ENCODE results near the gene PHLDA1. TPM values are rescaled to one million over a fixed set of nuclear protein-coding genes. Genes with fewer than 3 reads are reported as not detected.

PHLDA1 gene
- total RNA-seq, 4 donors from 2014 or later: 4.2 to 8.4 (median 7.0) TPM

- Histone ChIP-seq H3K27ac (no peak overlapping the region), H3K27me3 (no peaks in the 10 kb centered on the region), H3K4me3 (no peak overlapping the region), H3K9me3 (no peaks in the 10 kb centered on the region), H3K36me3 (no peaks in the 10 kb centered on the region), H3K4me1 (no peaks in the 10 kb centered on the region)
- intact Hi-C loops (cut with DNase I; ENCODE audit: low total_unique reads) (no loop called here), in situ Hi-C loops (cut with MboI; ENCODE audit: low pct_ligation_motif_present in 1 of 4, low pct_unique_long_range_greater_than_20kb in 1 of 4, low sequenced_read_pairs in 3 of 4) (no loop called here)
- 89 to 100% methylated on average over 1 of the region's 1 CpG for WGBS, 2 donors (ENCODE audit: low coverage in 1 of 2)
- no peak for DNase-seq
- TF ChIP-seq POLR2A (IDR thresholded peaks at IDR 0.05) (no peak), CTCF (IDR thresholded peaks at IDR 0.05) (no peak), POLR2AphosphoS5 (IDR thresholded peaks at IDR 0.05) (no peak)
Measured at GRCh38 chr12:76002598-76003354, 28.8 kb downstream of the PHLDA1 start.

GRCh38 chr12:75998292-75999063 is 33.1 kb downstream of the PHLDA1 start:
- no peaks in the 10 kb centered on the region for H3K36me3 ChIP-seq
- H3K27me3 ChIP-seq: no peaks in the 10 kb centered on the region
- no peak for TF ChIP-seq POLR2A (IDR thresholded peaks at IDR 0.05)
- no peak for TF ChIP-seq POLR2AphosphoS5 (IDR thresholded peaks at IDR 0.05)
- TF ChIP-seq CTCF (IDR thresholded peaks at IDR 0.05): no peak
- no peak for TF ChIP-seq EP300 (IDR thresholded peaks at IDR 0.05; ENCODE audit: low read depth)
- H3K27ac ChIP-seq: no peak overlapping the region
- H3K4me3 ChIP-seq: no peak overlapping the region
- no peak for DNase-seq
- WGBS, 2 donors (ENCODE audit: low coverage in 1 of 2): 86 to 91% methylated on average over 4 of the region's 4 CpGs
- no peaks in the 10 kb centered on the region for H3K9me3 ChIP-seq
- H3K4me1 ChIP-seq: no peaks in the 10 kb centered on the region
- in situ Hi-C loops (cut with MboI; ENCODE audit: low pct_ligation_motif_present in 1 of 4, low pct_unique_long_range_greater_than_20kb in 1 of 4, low sequenced_read_pairs in 3 of 4) (no loop called here), intact Hi-C loops (cut with DNase I; ENCODE audit: low total_unique reads) (no loop called here)

GRCh38 chr12:75997658-75998057 is 33.9 kb downstream of the PHLDA1 start:
- WGBS, 2 donors (ENCODE audit: low coverage in 1 of 2): 93 to 94% methylated on average over 3 of the region's 3 CpGs
- Histone ChIP-seq H3K27me3 (no peaks in the 10 kb centered on the region), H3K9me3 (no peaks in the 10 kb centered on the region), H3K4me1 (no peaks in the 10 kb centered on the region), H3K4me3 (no peak overlapping the region), H3K36me3 (no peaks in the 10 kb centered on the region), H3K27ac (no peak overlapping the region)
- intact Hi-C loops (cut with DNase I; ENCODE audit: low total_unique reads) (no loop called here), in situ Hi-C loops (cut with MboI; ENCODE audit: low pct_ligation_motif_present in 1 of 4, low pct_unique_long_range_greater_than_20kb in 1 of 4, low sequenced_read_pairs in 3 of 4) (no loop called here)
- TF ChIP-seq CTCF (IDR thresholded peaks at IDR 0.05) (no peak), POLR2A (IDR thresholded peaks at IDR 0.05) (no peak), POLR2AphosphoS5 (IDR thresholded peaks at IDR 0.05) (no peak), EP300 (IDR thresholded peaks at IDR 0.05; ENCODE audit: low read depth) (no peak)
- DNase-seq: no peak

GRCh38 chr12:75996861-75997447 is 34.6 kb downstream of the PHLDA1 start:
- Histone ChIP-seq H3K4me1 (no peaks in the 10 kb centered on the region), H3K4me3 (no peak overlapping the region), H3K9me3 (no peaks in the 10 kb centered on the region), H3K36me3 (no peaks in the 10 kb centered on the region), H3K27me3 (no peaks in the 10 kb centered on the region), H3K27ac (no peak overlapping the region)
- intact Hi-C loops (cut with DNase I; ENCODE audit: low total_unique reads): no loop called here
- 60 to 81% methylated on average over 1 of the region's 1 CpG for WGBS, 2 donors (ENCODE audit: low coverage in 1 of 2)
- in situ Hi-C loops (cut with MboI; ENCODE audit: low pct_ligation_motif_present in 1 of 4, low pct_unique_long_range_greater_than_20kb in 1 of 4, low sequenced_read_pairs in 3 of 4): no loop called here
- DNase-seq: no peak
- TF ChIP-seq POLR2A (IDR thresholded peaks at IDR 0.05) (no peak), CTCF (IDR thresholded peaks at IDR 0.05) (no peak), POLR2AphosphoS5 (IDR thresholded peaks at IDR 0.05) (no peak), EP300 (IDR thresholded peaks at IDR 0.05; ENCODE audit: low read depth) (no peak)

Measured in transverse colon (tissue), 4 donors.